ENCODE results near the gene GATD1. TPM values are rescaled to one million over a fixed set of nuclear protein-coding genes. Genes with fewer than 3 reads are reported as not detected.
A peak's percentile ranks its signal among the peaks of the same experiment; 100 is the strongest.

The GATD1 gene
- total RNA-seq, 4 donors from 2014 or later: 3.5 to 10.6 (median 9.4) TPM

GRCh38 chr11:782264-783174, 5.2 kb upstream of the GATD1 start:
- peaks cover 15 to 27% of the 10 kb centered on the region in 2 donors for H3K4me1 ChIP-seq
- in situ Hi-C loops (cut with MboI; ENCODE audit: low sequenced_read_pairs in 4 of 4): no loop called here
- no peak overlapping the region for H3K4me3 ChIP-seq
- TF ChIP-seq CTCF (IDR thresholded peaks at IDR 0.05 in 4 of 5, conservative IDR thresholded peaks at IDR 0.05 in 1 of 5) (no peak), POLR2A (IDR thresholded peaks at IDR 0.05) (no peak)
- H3K36me3 ChIP-seq: no peaks in the 10 kb centered on the region
- no peak for ATAC-seq
- no peaks in the 10 kb centered on the region for H3K9me3 ChIP-seq
- no peaks in the 10 kb centered on the region for H3K27me3 ChIP-seq
- intact Hi-C loops (cut with DNase I; ENCODE audit: low total_unique reads): no loop called here
- H3K27ac ChIP-seq: peak overlapping the region; percentile 73 to 86 (median 80)
- no peak for DNase-seq

GRCh38 chr11:779955-780532, 2.8 kb upstream of the GATD1 start:
- in situ Hi-C loops (cut with MboI; ENCODE audit: low sequenced_read_pairs in 4 of 4) (no loop called here), intact Hi-C loops (cut with DNase I; ENCODE audit: low total_unique reads) (no loop called here)
- Histone ChIP-seq H3K4me1 (peaks cover 28 to 45% of the 10 kb centered on the region in 2 donors), H3K9me3 (no peaks in the 10 kb centered on the region), H3K27ac (no peak overlapping the region), H3K4me3 (no peak overlapping the region), H3K36me3 (no peaks in the 10 kb centered on the region), H3K27me3 (no peaks in the 10 kb centered on the region)
- TF ChIP-seq POLR2A (IDR thresholded peaks at IDR 0.05): no peak
- no peak for TF ChIP-seq CTCF (IDR thresholded peaks at IDR 0.05 in 4 of 5, conservative IDR thresholded peaks at IDR 0.05 in 1 of 5)
- no peak for ATAC-seq
- no peak for DNase-seq

- Histone ChIP-seq H3K27me3 (no peaks in the 10 kb centered on the region), H3K4me1 (peaks cover 28 to 44% of the 10 kb centered on the region in 2 donors), H3K4me3 (no peak overlapping the region), H3K9me3 (no peaks in the 10 kb centered on the region), H3K27ac (no peak overlapping the region), H3K36me3 (no peaks in the 10 kb centered on the region)
- ATAC-seq (no peak), DNase-seq (no peak)
- in situ Hi-C loops (cut with MboI; ENCODE audit: low sequenced_read_pairs in 4 of 4) (no loop called here), intact Hi-C loops (cut with DNase I; ENCODE audit: low total_unique reads) (no loop called here)
- no peak for TF ChIP-seq POLR2A (IDR thresholded peaks at IDR 0.05)
- no peak for TF ChIP-seq CTCF (IDR thresholded peaks at IDR 0.05 in 4 of 5, conservative IDR thresholded peaks at IDR 0.05 in 1 of 5)
Measured at GRCh38 chr11:778976-779954, 2.0 kb upstream of the GATD1 start.

GRCh38 chr11:776561-777287, 563 bp downstream of the GATD1 start:
- H3K27ac ChIP-seq: peak overlapping the region; percentile 84 to 92 (median 89)
- peaks cover 17 to 26% of the 10 kb centered on the region in 2 donors for H3K4me1 ChIP-seq
- intact Hi-C loops (cut with DNase I; ENCODE audit: low total_unique reads): loop anchor here (1.0 kb wide), 1 partner anchor 29 kb away; the partner anchor contains the start of gene TALDO1
- H3K36me3 ChIP-seq: peaks cover 0 to 8% of the 10 kb centered on the region in 2 donors
- peak overlapping the region; percentile 77 to 98 (median 96) for H3K4me3 ChIP-seq
- peak; percentile 46 to 51 for ATAC-seq
- DNase-seq: no peak
- H3K27me3 ChIP-seq: no peaks in the 10 kb centered on the region
- in situ Hi-C loops (cut with MboI; ENCODE audit: low sequenced_read_pairs in 4 of 4): no loop called here
- no peak for TF ChIP-seq POLR2A (IDR thresholded peaks at IDR 0.05)
- TF ChIP-seq CTCF (IDR thresholded peaks at IDR 0.05 in 4 of 5, conservative IDR thresholded peaks at IDR 0.05 in 1 of 5): no peak
- no peaks in the 10 kb centered on the region for H3K9me3 ChIP-seq
